Adrenal gland (tissue), 12 donors: ENCODE data around the gene RPL12. TPM values are rescaled to one million over a fixed set of nuclear protein-coding genes. Genes with fewer than 3 reads are reported as not detected.

Source experiments
- DNase-seq, 7 donors: peaks; one replicate each; pipeline ENCODE4 v3.0.0-alpha.2; 2019 to 2020
- H3K27ac ChIP-seq, 5 donors: fragments of 200-600 bp; sonication (generic) in 4 of 5; 1 replicate in 3 of 5; 2 replicates in 2 of 5; pipeline versions ENCODE4 v1.5.1 to v1.8.0; 2016 to 2020; ENCODE audit warnings: mild to moderate bottlenecking in 1 of 5
- H3K27me3 ChIP-seq: fragments of 200-600 bp; 2 replicates; pipeline ENCODE4 v1.8.0; 2021
- H3K36me3 ChIP-seq, 2 donors: fragments of 200-600 bp; replicated peaks in 1 of 2; 1 replicate in 1 of 2; 2 replicates in 1 of 2; pipeline versions ENCODE4 v1.5.1 to v1.8.0; 2018 to 2022
- H3K4me1 ChIP-seq, 2 donors: fragments of 200-600 bp; replicated peaks in 1 of 2; 1 replicate in 1 of 2; 2 replicates in 1 of 2; pipeline versions ENCODE4 v1.5.1 to v1.8.0; 2018 to 2021
- H3K4me3 ChIP-seq, 4 donors: fragments of 200-600 bp; sonication (generic) in 3 of 4; one replicate each; pipeline ENCODE4 v1.5.1; 2016 to 2018
- H3K9me3 ChIP-seq, 3 donors: fragments of 200-600 bp; sonication (generic) in 1 of 3; replicated peaks in 1 of 3; 1 replicate in 2 of 3; 2 replicates in 1 of 3; pipeline versions ENCODE4 v1.5.1 to v1.8.0; 2016 to 2021
- CTCF ChIP-seq, 6 experiments: fragments of 450-650 bp in 4 of 6; fragments of 200-600 bp in 2 of 6; sonication (generic) in 1 of 6; IDR thresholded peaks; 1 replicate in 5 of 6; 2 replicates in 1 of 6; pipeline versions ENCODE4 v1.5.1 to v1.8.0; 2016 to 2021; ENCODE audit warnings: antibody characterized with exemption in 6 of 6, mild to moderate bottlenecking in 2 of 6, moderate library complexity in 1 of 6
- POLR2A ChIP-seq, 2 donors: fragments of 450-650 bp; IDR thresholded peaks; one replicate each; pipeline ENCODE4 v1.6.1; 2017; ENCODE audit warnings: antibody characterized with exemption in 2 of 2, mild to moderate bottlenecking in 2 of 2, moderate library complexity in 1 of 2
- WGBS, 4 donors: extraction: QIAGEN DNeasy Blood & Tissue Kit in 2 of 4; methylation state at CpG; one replicate each; pipeline versions ENCODE4 v1.1.5 to v1.1.7; 2013 to 2017; 5-methylcytosine and 5-hydroxymethylcytosine counted together
- intact Hi-C, 2 donors: fragments of 100-400 bp; cut with DNase I; formaldehyde crosslinking; loops; one replicate each; pipeline versions ENCODE4 v1.14.1 to v1.15.0; 2022 to 2023
- polyA plus RNA-seq, 3 donors: library from polyadenylated mRNA; stranded (reverse); fragments of 200-250 nt in 2 of 3; fragments of 350-450 nt in 1 of 3; fragmentation: Illumina TruSeq in 1 of 3; extraction: RNeasy Lipid Tissue Mini Kit (QIAGEN cat#74804) in 1 of 3; gene quantifications; one replicate each; pipeline ENCODE4 v1.2.3, GENCODE V29; 2013 to 2014
- total RNA-seq, 9 donors: library from RNA; depleted of rRNA in 4 of 9; stranded (reverse); fragments of >200 nt in 4 of 9; fragments of 120-200 nt in 1 of 9; fragmentation: NEBNext Ultra II Directional in 1 of 9; extraction: Animal tissue kit (Norgen Biotek cat#: 25700) in 1 of 9; gene quantifications; one replicate each; pipeline versions ENCODE4 v1.1.0 to v1.2.4, GENCODE V29; 2013 to 2023
- donor health status: healthy with polysubstance abuse.
- donor health status: Bipolar disorder and iron deficiency.
- donor health status: DM: yes; HTN: yes; CAD: no.
- donor health status: DM: no; HTN: no; CAD: no.
- donor health status: DM: no; HTN: no; CAD: no.
- donor health status: DM: yes; HTN: yes; CAD: no.

RPL12 gene
- total and polyA plus RNA-seq, 12 donors: 879 to 4,212 (median 1,523) TPM

GRCh38 chr9:127446713-127447415, 4.3 kb downstream of the RPL12 start:
- Histone ChIP-seq H3K36me3 (peaks cover 0 to 67% of the 10 kb centered on the region in 2 donors), H3K9me3 (no peaks in the 10 kb centered on the region), H3K27me3 (no peaks in the 10 kb centered on the region), H3K4me3 (no peak overlapping the region), H3K27ac (no peak overlapping the region), H3K4me1 (peaks cover 9 to 27% of the 10 kb centered on the region in 2 donors)
- TF ChIP-seq POLR2A (IDR thresholded peaks at IDR 0.05) (no peak), CTCF (IDR thresholded peaks at IDR 0.05) (no peak)
- DNase-seq: no peak
- intact Hi-C loops: no loop called here
- WGBS, 4 donors: 84 to 91% (median 88%) methylated on average over 6 to 7 of the region's 7 CpGs

- 86 to 96% (median 91%) methylated on average over 4 of the region's 4 CpGs for WGBS, 4 donors
- no peak for TF ChIP-seq POLR2A (IDR thresholded peaks at IDR 0.05)
- no peak for TF ChIP-seq CTCF (IDR thresholded peaks at IDR 0.05)
- peaks cover 9 to 27% of the 10 kb centered on the region in 2 donors for H3K4me1 ChIP-seq
- H3K36me3 ChIP-seq: peaks cover 0 to 72% of the 10 kb centered on the region in 2 donors
- no peak for DNase-seq
- no peaks in the 10 kb centered on the region for H3K27me3 ChIP-seq
- no peak overlapping the region for H3K4me3 ChIP-seq
- no peak overlapping the region for H3K27ac ChIP-seq
- H3K9me3 ChIP-seq: no peaks in the 10 kb centered on the region
- intact Hi-C loops: no loop called here
Observed at GRCh38 chr9:127445851-127446712, 5.1 kb downstream of the RPL12 start.

GRCh38 chr9:127444921-127445850, 6.0 kb downstream of the RPL12 start:
- H3K36me3 ChIP-seq: peaks cover 0 to 81% of the 10 kb centered on the region in 2 donors
- intact Hi-C loops: no loop called here
- DNase-seq: peak in 2 of 7 donors; percentile 23 to 48

More at GRCh38 chr9:127444921-127445850, 6.0 kb downstream of the RPL12 start:
- H3K27me3 ChIP-seq: no peaks in the 10 kb centered on the region
- peaks cover 6 to 24% of the 10 kb centered on the region in 2 donors for H3K4me1 ChIP-seq
- H3K4me3 ChIP-seq: no peak overlapping the region
- H3K27ac ChIP-seq: peak overlapping the region in 1 of 5 donors; percentile 32
- H3K9me3 ChIP-seq: no peaks in the 10 kb centered on the region
- 91 to 94% (median 93%) methylated on average over 15 of the region's 15 CpGs for WGBS, 4 donors
- TF ChIP-seq CTCF (IDR thresholded peaks at IDR 0.05) (no peak), POLR2A (IDR thresholded peaks at IDR 0.05) (no peak)
